DOHH2 (cell line): ENCODE data around the gene SLC35F1.
"Not testable (repeated sequence)": the region's sequence is repeated elsewhere in the genome, so short reads cannot be mapped to it uniquely, and the experiment has no call there.

Source experiments
- H3F3A ChIP-seq: fragments of 200-600 bp; sonication (generic), shearing (Covaris generic); 2 replicates; pipeline ENCODE4 v1.6.0; 2016; ENCODE audit warnings: antibody characterized with exemption, mild to moderate bottlenecking; ENCODE audit not compliant: control insufficient read depth, insufficient read depth
- H3K27ac ChIP-seq: fragments of 200-600 bp; sonication (generic); 2 replicates; pipeline ENCODE4 v1.5.1; 2014; ENCODE audit warnings: low read depth, mild to moderate bottlenecking, low read length, moderate library complexity
- H3K27me3 ChIP-seq: fragments of 200-600 bp; sonication (generic); 2 replicates; pipeline ENCODE4 v1.6.1; 2014; ENCODE audit warnings: mild to moderate bottlenecking, low read length, mixed read lengths; ENCODE audit not compliant: control insufficient read depth
- H3K36me3 ChIP-seq: fragments of 200-600 bp; sonication (generic); 2 replicates; pipeline ENCODE4 v1.6.1; 2014; ENCODE audit warnings: mild to moderate bottlenecking, low read length, moderate library complexity, mixed read lengths; ENCODE audit not compliant: control insufficient read depth
- H3K4me1 ChIP-seq: fragments of 200-600 bp; sonication (generic); 2 replicates; pipeline ENCODE4 v1.6.1; 2014; ENCODE audit warnings: mild to moderate bottlenecking, low read length, mixed read lengths; ENCODE audit not compliant: control insufficient read depth
- H3K4me2 ChIP-seq: fragments of 200-600 bp; sonication (generic); 2 replicates; pipeline ENCODE4 v1.6.0; 2014; ENCODE audit warnings: mild to moderate bottlenecking, low read length, moderate library complexity
- H3K4me3 ChIP-seq: fragments of 200-600 bp; sonication (generic); 2 replicates; pipeline ENCODE4 v1.5.1; 2014; ENCODE audit warnings: mild to moderate bottlenecking, low read length, mixed read lengths
- H3K79me2 ChIP-seq: fragments of 200-600 bp; sonication (generic); 2 replicates; pipeline ENCODE4 v1.6.1; 2014; ENCODE audit warnings: mild to moderate bottlenecking, low read length, mixed read lengths; ENCODE audit not compliant: control insufficient read depth
- H3K9me2 ChIP-seq: fragments of 200-600 bp; sonication (generic); replicated peaks from 2 replicates; pipeline ENCODE4 v1.6.1; 2014; ENCODE audit warnings: mild to moderate bottlenecking, low read length, mixed read lengths; ENCODE audit not compliant: control insufficient read depth
- H3K9me3 ChIP-seq: fragments of 200-600 bp; sonication (generic); 2 replicates; pipeline ENCODE4 v1.6.1; 2014; ENCODE audit warnings: antibody characterized with exemption, low read length, mixed read lengths; ENCODE audit not compliant: control insufficient read depth, insufficient read depth
- H4K20me1 ChIP-seq: fragments of 200-600 bp; sonication (generic); 2 replicates; pipeline ENCODE4 v1.6.0; 2014; ENCODE audit warnings: low read depth, mild to moderate bottlenecking, antibody characterized with exemption, low read length, moderate library complexity; ENCODE audit not compliant: control insufficient read depth, insufficient read depth
- EZH2phosphoT487 ChIP-seq: fragments of 200-600 bp; sonication (generic); IDR thresholded peaks from 2 replicates; pipeline ENCODE4 v1.6.1; 2017; ENCODE audit warnings: borderline replicate concordance, mild to moderate bottlenecking, antibody characterized with exemption, low read length, moderate library complexity, mixed read lengths
- TF ChIP-seq, protein P1 (sequence below): fragments of 200-600 bp; sonication (generic); IDR thresholded peaks from one replicate; pipeline ENCODE4 v1.5.1; 2014; ENCODE audit warnings: antibody characterized with exemption, mild to moderate bottlenecking, low read depth, low read length; ENCODE audit not compliant: poor library complexity, severe bottlenecking

SLC35F1 gene

GRCh38 chr6:117906958-117907600 lies at the start of gene SLC35F1:
Gene SLC35F1 (plus strand): TSS chr6:117907264.
- H3K79me2 ChIP-seq = no peaks in the 10 kb centered on the region
- peak within 1 kb of the TSS; percentile 42 for H3K4me2 ChIP-seq
- no peaks in the 10 kb centered on the region for H4K20me1 ChIP-seq

DNA sequence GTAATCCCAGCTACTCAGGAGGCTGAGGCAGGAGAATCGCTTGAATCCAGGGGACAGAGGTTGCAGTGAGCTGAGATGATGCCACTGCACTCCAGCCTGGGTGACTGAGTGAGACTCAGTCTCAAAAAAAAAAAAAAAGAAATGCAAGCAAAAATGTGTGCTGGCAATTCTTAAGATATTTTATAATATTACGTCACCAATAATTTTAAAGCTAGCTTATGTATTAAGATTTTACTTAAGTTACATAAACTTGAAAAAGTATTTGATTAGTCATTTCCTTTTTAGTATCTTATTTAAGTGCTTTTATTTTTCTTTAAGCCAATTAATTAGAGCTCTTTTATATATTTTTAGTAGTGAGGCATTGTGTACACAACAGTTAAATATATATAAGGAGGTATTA lies 48.5 kb upstream of the SLC35F1 start:
- H3K36me3 ChIP-seq, H3K9me3 ChIP-seq, H3K4me2 ChIP-seq, H3K27ac ChIP-seq, H3K4me1 ChIP-seq, H3K4me3 ChIP-seq, H3K9me2 ChIP-seq, H3K27me3 ChIP-seq, H3K79me2 ChIP-seq, H3F3A ChIP-seq, H4K20me1 ChIP-seq: not testable (repeated sequence)

More at GRCh38 chr6:117906958-117907600, at the start of gene SLC35F1:
- H3K9me2 ChIP-seq = no peaks in the 10 kb centered on the region
- no peak within 1 kb of the TSS for H3K27ac ChIP-seq
- H3K4me3 ChIP-seq = peak within 1 kb of the TSS; percentile 35
- no peaks in the 10 kb centered on the region for H3K4me1 ChIP-seq
- no peaks in the 10 kb centered on the region for H3F3A ChIP-seq
- peaks cover 3% of the 10 kb centered on the region; the same call in 1 of the 2 replicates for H3K27me3 ChIP-seq
- no peak for TF ChIP-seq EZH2phosphoT487
- TF ChIP-seq, protein P1, sequence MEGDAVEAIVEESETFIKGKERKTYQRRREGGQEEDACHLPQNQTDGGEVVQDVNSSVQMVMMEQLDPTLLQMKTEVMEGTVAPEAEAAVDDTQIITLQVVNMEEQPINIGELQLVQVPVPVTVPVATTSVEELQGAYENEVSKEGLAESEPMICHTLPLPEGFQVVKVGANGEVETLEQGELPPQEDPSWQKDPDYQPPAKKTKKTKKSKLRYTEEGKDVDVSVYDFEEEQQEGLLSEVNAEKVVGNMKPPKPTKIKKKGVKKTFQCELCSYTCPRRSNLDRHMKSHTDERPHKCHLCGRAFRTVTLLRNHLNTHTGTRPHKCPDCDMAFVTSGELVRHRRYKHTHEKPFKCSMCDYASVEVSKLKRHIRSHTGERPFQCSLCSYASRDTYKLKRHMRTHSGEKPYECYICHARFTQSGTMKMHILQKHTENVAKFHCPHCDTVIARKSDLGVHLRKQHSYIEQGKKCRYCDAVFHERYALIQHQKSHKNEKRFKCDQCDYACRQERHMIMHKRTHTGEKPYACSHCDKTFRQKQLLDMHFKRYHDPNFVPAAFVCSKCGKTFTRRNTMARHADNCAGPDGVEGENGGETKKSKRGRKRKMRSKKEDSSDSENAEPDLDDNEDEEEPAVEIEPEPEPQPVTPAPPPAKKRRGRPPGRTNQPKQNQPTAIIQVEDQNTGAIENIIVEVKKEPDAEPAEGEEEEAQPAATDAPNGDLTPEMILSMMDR = peak; percentile 42
- no peaks in the 10 kb centered on the region for H3K9me3 ChIP-seq
- H3K36me3 ChIP-seq = no peaks in the 10 kb centered on the region

- H3K27me3 ChIP-seq = no peaks in the 10 kb centered on the region
- no peaks in the 10 kb centered on the region for H3K9me3 ChIP-seq
- no peaks in the 10 kb centered on the region for H3K36me3 ChIP-seq
- no peaks in the 10 kb centered on the region for H3K9me2 ChIP-seq
- no peak overlapping the region for H3K4me3 ChIP-seq
- no peaks in the 10 kb centered on the region for H3K79me2 ChIP-seq
- H3K27ac ChIP-seq = no peak overlapping the region
- H4K20me1 ChIP-seq = no peaks in the 10 kb centered on the region
- TF ChIP-seq, protein P1 = no peak
- no peak for TF ChIP-seq EZH2phosphoT487
- no peaks in the 10 kb centered on the region for H3K4me1 ChIP-seq
- H3K4me2 ChIP-seq = no peak overlapping the region
- H3F3A ChIP-seq = no peaks in the 10 kb centered on the region
These were observed 45.5 kb upstream of the SLC35F1 start for GRCh38 chr6:117861545-117861944.

GRCh38 chr6:117866561-117866960 lies 40.5 kb upstream of the SLC35F1 start:
- H3K9me2 ChIP-seq = no peaks in the 10 kb centered on the region
- H3K36me3 ChIP-seq = no peaks in the 10 kb centered on the region
- TF ChIP-seq, protein P1 = no peak
- no peak for TF ChIP-seq EZH2phosphoT487

More at GRCh38 chr6:117866561-117866960, 40.5 kb upstream of the SLC35F1 start:
- Histone ChIP-seq H3K4me1 (no peaks in the 10 kb centered on the region), H3K4me3 (no peak overlapping the region), H3K27me3 (no peaks in the 10 kb centered on the region), H4K20me1 (no peaks in the 10 kb centered on the region), H3K27ac (no peak overlapping the region), H3F3A (no peaks in the 10 kb centered on the region), H3K9me3 (no peaks in the 10 kb centered on the region), H3K79me2 (no peaks in the 10 kb centered on the region), H3K4me2 (no peak overlapping the region)
